Stomach (tissue), 4 donors: ENCODE results near the gene AGBL4.

Experiments used
- CTCF ChIP-seq, 7 experiments: fragments of 450-650 bp in 4 of 7; fragments of 200-600 bp in 3 of 7; sonication (generic) in 3 of 7; IDR thresholded peaks; one replicate each; pipeline ENCODE4 v1.5.1; 2016 to 2019; ENCODE audit warnings: antibody characterized with exemption in 7 of 7, control low read depth in 2 of 7, mild to moderate bottlenecking in 1 of 7
- POLR2A ChIP-seq, 4 donors: fragments of 450-650 bp; IDR thresholded peaks; one replicate each; pipeline ENCODE4 v1.6.1; 2016; ENCODE audit warnings: antibody characterized with exemption in 4 of 4, control low read depth in 2 of 4, mild to moderate bottlenecking in 1 of 4, moderate library complexity in 1 of 4

GRCh38 chr1:49213301-49213700 is 810.5 kb downstream of the AGBL4 start:
- TF ChIP-seq POLR2A (IDR thresholded peaks at IDR 0.05) (no peak), CTCF (IDR thresholded peaks at IDR 0.05) (no peak)
